B cell (primary cell): ENCODE measurements around the gene NPHP4. TPM values are rescaled to one million over a fixed set of nuclear protein-coding genes. Genes with fewer than 3 reads are reported as not detected.

Experiments used
- ATAC-seq: fragments of 200-7000 bp; cut with Tn5 transposase; one replicate; pipeline ENCODE4 v1.10.0; 2021; ENCODE audit warnings: low read depth, mild to moderate bottlenecking, moderate number of reproducible peaks, moderate library complexity
- CTCF ChIA-PET: fragments of 350-600 bp; sonication (Branson Sonifier 250); formaldehyde crosslinking; loops from one replicate; lab custom pipeline; 2021; ENCODE audit warnings: antibody characterized with exemption, inconsistent platforms; lab: Charles Lee
- POLR2A ChIA-PET: fragments of 350-600 bp; sonication (Branson Sonifier 250); formaldehyde crosslinking; loops from one replicate; lab custom pipeline; 2021; ENCODE audit warnings: antibody characterized with exemption; lab: Charles Lee
- DNase-seq: peaks from one replicate; pipeline ENCODE4 v3.0.0; 2013
- H2AFZ ChIP-seq: 2 replicates; pipeline ENCODE4 v1.6.1; 2012; ENCODE audit warnings: mild to moderate bottlenecking, low read depth, low read length; ENCODE audit not compliant: insufficient read depth, poor library complexity, severe bottlenecking
- H3K27ac ChIP-seq, 2 donors: 1 replicate in 1 of 2; 2 replicates in 1 of 2; pipeline ENCODE4 v1.5.1; 2012 to 2013; ENCODE audit warnings: low read length in 2 of 2, mild to moderate bottlenecking in 2 of 2, moderate library complexity in 1 of 2
- H3K27me3 ChIP-seq, 4 experiments: fragments of 200-600 bp in 1 of 4; sonication (generic) in 1 of 4; replicated peaks in 1 of 4; 1 replicate in 2 of 4; 2 replicates in 2 of 4; pipeline versions ENCODE4 v1.6.1 to v1.7.0; 2013 to 2016; ENCODE audit warnings: low read length in 3 of 4, mild to moderate bottlenecking in 2 of 4, mixed read lengths in 1 of 4, moderate library complexity in 1 of 4; ENCODE audit not compliant: insufficient read depth in 4 of 4, control insufficient read depth in 3 of 4; ENCODE audit errors: control extremely low read depth in 1 of 4
- H3K36me3 ChIP-seq, 2 experiments: replicated peaks in 1 of 2; 1 replicate in 1 of 2; 2 replicates in 1 of 2; pipeline versions ENCODE4 v1.6.1 to v1.7.1; 2013; ENCODE audit warnings: low read length in 1 of 2; ENCODE audit not compliant: insufficient read depth in 2 of 2, control insufficient read depth in 1 of 2; ENCODE audit errors: control extremely low read depth in 1 of 2, extremely low read depth in 1 of 2
- H3K4me1 ChIP-seq, 2 donors: fragments of 200-600 bp in 1 of 2; sonication (generic) in 1 of 2; 1 replicate in 1 of 2; 2 replicates in 1 of 2; pipeline versions ENCODE4 v1.5.1 to v1.6.1; 2013 to 2017; ENCODE audit warnings: low read length in 2 of 2; ENCODE audit not compliant: control insufficient read depth in 2 of 2, insufficient read depth in 2 of 2
- H3K4me2 ChIP-seq: replicated peaks from 2 replicates; pipeline ENCODE3; 2012; ENCODE audit warnings: mild to moderate bottlenecking, low read depth, low read length; ENCODE audit not compliant: poor library complexity, severe bottlenecking
- H3K4me3 ChIP-seq, 5 experiments: fragments of 200-600 bp in 1 of 5; sonication (generic) in 1 of 5; 1 replicate in 3 of 5; 2 replicates in 2 of 5; pipeline versions ENCODE4 v1.5.1 to v1.7.0; 2011 to 2016; ENCODE audit warnings: low read length in 4 of 5, mild to moderate bottlenecking in 4 of 5, low read depth in 2 of 5, control low read depth in 1 of 5, moderate library complexity in 1 of 5; ENCODE audit not compliant: insufficient read depth in 1 of 5; ENCODE audit errors: control extremely low read depth in 1 of 5, extremely low read depth in 1 of 5
- H3K79me2 ChIP-seq: fragments of 200-600 bp; sonication (generic); one replicate; pipeline ENCODE4 v1.6.0; 2016; ENCODE audit warnings: low read length; ENCODE audit not compliant: control insufficient read depth, insufficient read depth
- H3K9ac ChIP-seq: fragments of 200-600 bp; sonication (generic); 2 replicates; pipeline ENCODE4 v1.6.1; 2017; ENCODE audit warnings: mild to moderate bottlenecking, low read length, moderate library complexity
- H3K9me3 ChIP-seq, 3 donors: one replicate each; pipeline versions ENCODE4 v1.6.1 to v1.7.1; 2013; ENCODE audit warnings: low read length in 2 of 3; ENCODE audit not compliant: control insufficient read depth in 2 of 3, insufficient read depth in 1 of 3; ENCODE audit errors: control extremely low read depth in 1 of 3
- H4K20me1 ChIP-seq: 2 replicates; pipeline ENCODE4 v1.6.0; 2012; ENCODE audit warnings: mild to moderate bottlenecking, low read length; ENCODE audit not compliant: insufficient read depth, control insufficient read depth, poor library complexity, severe bottlenecking
- H3K27ac Mint-ChIP-seq: one replicate; pipeline ENCODE4 v1.8.0; 2021; ENCODE audit warnings: mixed read lengths
- H3K27me3 Mint-ChIP-seq: one replicate; pipeline ENCODE4 v1.8.0; 2021; ENCODE audit warnings: mixed read lengths
- H3K4me1 Mint-ChIP-seq: one replicate; pipeline ENCODE4 v1.8.0; 2021; ENCODE audit warnings: mixed read lengths
- H3K4me3 Mint-ChIP-seq: one replicate; pipeline ENCODE4 v1.8.0; 2021; ENCODE audit warnings: mixed read lengths
- H3K9me3 Mint-ChIP-seq: one replicate; pipeline ENCODE4 v1.8.0; 2022; ENCODE audit warnings: mixed read lengths; ENCODE audit not compliant: insufficient read depth
- CTCF ChIP-seq: fragments of 200-600 bp; IDR thresholded peaks from one replicate; pipeline ENCODE4 v1.8.0; 2022; ENCODE audit warnings: antibody characterized with exemption, mild to moderate bottlenecking
- EZH2 ChIP-seq: IDR thresholded peaks from 2 replicates; pipeline ENCODE4 v1.6.1; 2012; ENCODE audit warnings: borderline replicate concordance, low read depth, mild to moderate bottlenecking, moderate library complexity, low read length; ENCODE audit not compliant: insufficient read depth, poor library complexity, severe bottlenecking
- WGBS: methylation state at CpG from one replicate; pipeline ENCODE4 v1.1.5; 2013; ENCODE audit warnings: missing lambda C conversion rate; ENCODE audit not compliant: insufficient coverage; 5-methylcytosine and 5-hydroxymethylcytosine counted together
- intact Hi-C: fragments of 100-400 bp; cut with micrococcal nuclease; formaldehyde crosslinking; loops from one replicate; pipeline ENCODE4 v1.10.0; 2022
- polyA plus RNA-seq: library from polyadenylated mRNA; depleted of rRNA; stranded (reverse); fragments of >200 nt; gene quantifications from 2 replicates; pipeline ENCODE4 v1.2.3, GENCODE V29; 2012
- total RNA-seq, 2 donors: library from RNA; stranded (reverse); fragments of 120-200 nt in 1 of 2; gene quantifications; 1 replicate in 1 of 2; 2 replicates in 1 of 2; pipeline versions ENCODE4 v1.2.3 to v1.2.4, GENCODE V29; 2013 to 2022

NPHP4 gene
- total and polyA plus RNA-seq, 2 donors (not counting 1 experiment from before 2014, with no cell fraction given) = 6.5 to 14.8 TPM

GRCh38 chr1:5945445-5945844 is 46.8 kb downstream of the NPHP4 start:
- H2AFZ ChIP-seq = no peak overlapping the region
- intact Hi-C loops = no loop called here
- POLR2A ChIA-PET = no interaction called here

GRCh38 chr1:5944843-5945167 is 47.4 kb downstream of the NPHP4 start:
- intact Hi-C loops = no loop called here
- no peak overlapping the region for H3K9ac ChIP-seq
- ChIA-PET CTCF (no interaction called here), POLR2A (no interaction called here)
- no peak overlapping the region for H3K4me3 Mint-ChIP-seq
- H4K20me1 ChIP-seq = no peaks in the 10 kb centered on the region
- no peak overlapping the region for H3K4me3 ChIP-seq
- no peaks in the 10 kb centered on the region for H3K36me3 ChIP-seq
- no peak overlapping the region for H3K27ac Mint-ChIP-seq
- H2AFZ ChIP-seq = no peak overlapping the region
- H3K4me1 ChIP-seq = no peaks in the 10 kb centered on the region
- no peak overlapping the region for H3K4me2 ChIP-seq
- H3K27me3 Mint-ChIP-seq = no peaks in the 10 kb centered on the region
- no peaks in the 10 kb centered on the region for H3K27me3 ChIP-seq
- DNase-seq (no peak), ATAC-seq (no peak)
- no peaks in the 10 kb centered on the region for H3K9me3 ChIP-seq
- no peak overlapping the region for H3K27ac ChIP-seq
- no peaks in the 10 kb centered on the region for H3K79me2 ChIP-seq
- H3K9me3 Mint-ChIP-seq = no peaks in the 10 kb centered on the region
- TF ChIP-seq CTCF = no peak
- no peak for TF ChIP-seq EZH2
- no peaks in the 10 kb centered on the region for H3K4me1 Mint-ChIP-seq
- WGBS = 98% methylated on average over 8 of the region's 12 CpGs

More at GRCh38 chr1:5945445-5945844, 46.8 kb downstream of the NPHP4 start:
- Histone ChIP-seq H3K27ac (no peak overlapping the region), H3K36me3 (no peaks in the 10 kb centered on the region), H3K4me2 (no peak overlapping the region), H3K4me1 (no peaks in the 10 kb centered on the region), H4K20me1 (no peaks in the 10 kb centered on the region), H3K4me3 (no peak overlapping the region), H3K79me2 (no peaks in the 10 kb centered on the region), H3K9ac (no peak overlapping the region), H3K9me3 (no peaks in the 10 kb centered on the region), H3K27me3 (no peaks in the 10 kb centered on the region)
- over 99% methylated on average over 9 of the region's 14 CpGs for WGBS
- no peak overlapping the region for H3K27ac Mint-ChIP-seq
- TF ChIP-seq EZH2 = no peak
- no peak overlapping the region for H3K4me3 Mint-ChIP-seq
- CTCF ChIA-PET = no interaction called here
- ATAC-seq (no peak), DNase-seq (no peak)
- H3K4me1 Mint-ChIP-seq = no peaks in the 10 kb centered on the region
- no peaks in the 10 kb centered on the region for H3K9me3 Mint-ChIP-seq
- no peaks in the 10 kb centered on the region for H3K27me3 Mint-ChIP-seq
